SK-MEL-5 (cell line): Measurements from ENCODE around the gene ABCB4. TPM values are rescaled to one million over a fixed set of nuclear protein-coding genes. Genes with fewer than 3 reads are reported as not detected.

Experiments used
- DNase-seq: peaks from one replicate; pipeline ENCODE4 v3.0.0-alpha.2; 2016; ENCODE audit warnings: low read depth, low spot score
- in situ Hi-C: cut with HindIII; loops from 2 replicates; pipeline ENCODE4 v1.10.0; 2016; ENCODE audit warnings: low sequenced_read_pairs, high pct_unique_total_duplicates, low pct_unique_long_range_greater_than_20kb
- total RNA-seq: library from RNA; depleted of rRNA; stranded (reverse); fragments of >200 nt; shearing (Covaris generic); gene quantifications from 2 replicates; pipeline ENCODE4 v1.2.3, GENCODE V29; 2014

ABCB4 gene
- total RNA-seq, 1 experiment from 2014 or later: 10.7 TPM

DNA sequence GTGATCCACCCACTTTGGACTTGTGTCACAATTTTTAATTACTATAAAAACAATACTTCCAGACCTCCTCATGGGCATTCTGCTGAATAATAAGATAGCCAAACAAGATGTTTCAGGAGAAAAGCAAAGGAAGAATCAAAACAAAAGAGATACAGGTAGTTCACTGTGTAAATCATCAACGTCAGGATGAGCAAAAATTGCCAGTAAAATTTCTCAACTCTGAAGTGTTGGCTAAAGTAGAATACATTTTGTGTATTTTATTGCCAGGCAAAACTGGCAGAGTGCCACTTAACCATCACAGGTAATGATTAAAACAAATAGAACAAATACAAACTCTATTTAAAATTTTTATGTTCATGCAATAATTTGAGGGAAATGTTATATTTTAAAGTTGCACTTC is 24.8 kb downstream of the ABCB4 start:
- in situ Hi-C loops: no loop called here
- no peak for DNase-seq

DNA sequence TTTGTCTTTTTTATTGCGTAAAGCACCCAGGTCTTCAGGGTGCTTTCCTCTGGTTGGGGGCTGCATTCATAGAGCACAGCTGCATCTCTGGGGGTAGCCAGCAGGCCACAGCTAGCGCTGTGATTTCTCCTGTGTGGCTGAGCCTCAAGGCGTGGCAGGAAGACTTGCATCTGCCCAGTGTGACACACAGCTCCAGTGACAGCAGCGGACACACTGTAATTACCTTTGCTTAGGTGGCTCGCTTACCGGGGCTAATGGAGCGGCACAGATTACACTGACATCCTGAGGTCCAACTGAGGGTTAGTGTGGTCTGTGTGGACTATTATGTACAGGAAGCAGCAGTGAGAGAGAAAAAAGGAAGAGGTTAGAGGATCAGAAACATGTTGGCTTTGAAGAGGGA is 27.1 kb downstream of the ABCB4 start:
- no peak for DNase-seq
- in situ Hi-C loops: no loop called here

DNA sequence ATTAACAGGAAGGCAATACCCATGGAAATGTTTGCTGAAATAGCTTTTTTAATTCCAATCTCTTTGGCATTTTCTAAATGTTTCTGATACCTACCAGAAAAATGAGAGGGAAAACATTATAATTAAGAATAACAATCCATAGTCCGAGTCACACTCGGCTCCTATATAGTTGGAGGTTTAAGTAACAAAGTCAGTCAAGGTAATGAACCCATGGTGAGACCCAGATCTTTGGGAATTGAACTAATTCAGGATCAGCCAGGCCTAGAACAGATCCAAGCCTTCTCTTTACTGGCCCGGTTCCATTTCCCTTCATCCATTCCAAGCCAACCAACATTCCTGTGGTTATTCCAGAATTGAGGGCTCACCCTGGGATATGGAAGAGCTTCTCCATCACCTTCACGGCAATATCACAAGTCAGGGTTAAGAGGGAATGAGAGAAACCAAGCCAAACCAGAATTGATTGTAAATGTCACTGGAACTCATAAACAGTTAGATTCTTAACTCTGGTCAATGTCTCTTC is 28.3 kb downstream of the ABCB4 start:
- no peak for DNase-seq
- in situ Hi-C loops: no loop called here

DNA sequence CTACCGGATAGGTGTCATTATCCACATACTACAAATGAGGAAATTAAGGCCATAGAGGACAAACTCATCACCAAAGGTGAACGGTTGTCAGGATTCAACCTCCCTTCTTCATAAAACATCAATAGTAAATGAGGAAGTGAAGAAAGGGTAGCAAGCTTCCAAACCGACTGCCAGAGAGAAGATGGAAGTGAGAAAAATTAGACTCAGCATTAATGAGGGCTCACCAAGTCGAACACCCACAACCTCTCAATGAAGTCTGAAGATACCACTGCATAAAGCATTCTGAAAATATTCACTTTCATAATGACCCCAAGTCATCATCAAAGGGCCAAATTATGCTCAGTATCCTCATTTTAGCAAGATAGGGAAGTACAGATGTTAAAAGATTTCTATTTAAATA is 29.6 kb downstream of the ABCB4 start:
- DNase-seq: no peak
- in situ Hi-C loops: no loop called here

DNA sequence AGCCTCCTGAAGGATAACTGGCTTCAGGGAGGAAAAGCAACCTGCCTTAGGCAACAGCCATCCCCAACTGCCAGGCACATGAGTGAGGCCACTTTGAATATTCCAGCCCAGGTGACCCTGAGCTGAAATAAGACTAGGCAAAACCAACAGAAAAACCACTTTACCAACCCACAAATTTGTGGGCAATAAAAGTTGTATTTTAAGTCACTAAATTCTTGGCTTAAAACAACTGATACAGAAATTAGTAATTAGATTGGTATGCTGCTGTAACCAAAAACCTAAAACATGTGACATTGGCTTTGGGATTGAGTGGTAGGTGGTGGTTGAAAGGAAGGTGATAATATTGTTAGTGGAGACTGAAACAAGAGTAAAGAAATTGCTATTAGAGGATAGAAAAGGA is 39.9 kb downstream of the ABCB4 start:
- in situ Hi-C loops: no loop called here
- no peak for DNase-seq

DNA sequence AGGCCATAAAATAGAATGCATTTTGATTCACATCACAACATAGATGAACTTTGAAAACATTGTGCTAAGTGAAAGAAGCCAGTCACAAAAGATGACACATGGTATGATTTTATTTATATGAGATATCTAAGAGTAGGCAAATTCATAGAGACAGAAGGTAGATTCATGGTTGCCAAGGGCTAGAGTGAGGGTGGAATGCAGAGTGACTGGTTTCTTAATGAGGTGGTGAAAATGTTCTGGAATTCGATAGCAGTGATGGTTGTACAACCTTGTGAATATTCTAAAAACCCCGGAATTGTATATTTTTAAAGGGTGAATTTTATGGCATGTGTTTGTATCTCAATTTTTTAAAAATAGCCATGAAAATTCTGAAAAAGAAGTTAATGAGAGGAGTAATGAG is 42.9 kb downstream of the ABCB4 start:
- no peak for DNase-seq
- in situ Hi-C loops: no loop called here

DNA sequence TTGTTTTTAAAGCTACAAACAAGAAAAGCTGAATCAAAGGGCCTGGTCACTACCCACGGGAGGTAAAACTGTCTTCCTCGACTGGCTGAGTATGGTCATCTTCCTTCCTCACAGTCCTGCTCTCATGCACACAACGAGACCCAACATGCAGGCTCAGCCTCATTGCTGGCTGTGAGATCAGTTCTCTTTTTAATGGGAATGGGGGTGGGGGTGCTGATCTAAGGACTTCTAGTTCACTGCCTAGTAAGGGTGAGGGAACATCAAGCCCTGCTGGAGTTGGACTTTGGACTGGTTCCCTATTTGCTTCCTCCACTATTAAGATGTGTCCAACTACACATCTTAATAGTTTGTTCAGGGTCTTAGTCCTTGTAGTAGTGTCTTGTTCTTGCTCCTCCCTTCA is 48.2 kb downstream of the ABCB4 start:
- in situ Hi-C loops: no loop called here

DNA sequence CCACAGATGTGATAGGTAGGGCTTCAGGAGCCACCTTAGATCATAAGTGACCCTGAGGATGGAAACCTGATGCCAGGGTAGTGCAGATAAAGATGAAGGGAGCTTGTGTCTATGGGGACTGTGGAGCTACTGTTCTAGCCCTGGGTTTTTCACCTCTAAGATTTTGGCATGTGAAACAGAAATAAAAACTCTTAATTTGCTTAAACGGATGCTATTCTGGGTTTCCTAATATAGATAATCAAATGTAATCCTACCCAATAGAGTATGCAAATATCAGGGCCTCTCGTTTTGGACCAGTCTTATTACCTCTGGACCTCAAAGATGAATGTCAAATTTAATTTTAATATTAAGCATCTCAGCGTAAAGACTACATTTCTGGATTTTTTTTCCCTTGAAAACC is 49.3 kb downstream of the ABCB4 start:
- no peak for DNase-seq
- in situ Hi-C loops: no loop called here

More for the DNA sequence above, 48.2 kb downstream of the ABCB4 start:
- no peak for DNase-seq

DNA sequence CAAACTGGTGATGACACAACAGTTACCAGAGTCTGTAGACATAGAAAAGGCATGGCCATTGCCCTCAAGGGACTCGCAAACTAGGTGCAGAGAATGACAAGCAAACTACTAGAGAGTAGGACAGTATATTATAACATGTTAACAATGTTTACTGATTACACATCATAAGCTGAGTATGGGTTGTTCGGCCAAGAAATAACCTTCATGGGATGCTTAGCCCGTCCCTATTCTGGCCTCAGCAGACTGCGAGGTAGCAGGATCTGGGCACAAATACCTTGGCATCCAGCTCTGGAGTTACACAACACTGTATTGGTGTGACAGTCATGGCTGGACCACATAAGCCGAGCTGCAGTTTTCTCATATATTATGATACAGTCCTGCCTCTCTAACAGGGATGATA is 51.4 kb downstream of the ABCB4 start:
- in situ Hi-C loops: no loop called here
- DNase-seq: no peak

DNA sequence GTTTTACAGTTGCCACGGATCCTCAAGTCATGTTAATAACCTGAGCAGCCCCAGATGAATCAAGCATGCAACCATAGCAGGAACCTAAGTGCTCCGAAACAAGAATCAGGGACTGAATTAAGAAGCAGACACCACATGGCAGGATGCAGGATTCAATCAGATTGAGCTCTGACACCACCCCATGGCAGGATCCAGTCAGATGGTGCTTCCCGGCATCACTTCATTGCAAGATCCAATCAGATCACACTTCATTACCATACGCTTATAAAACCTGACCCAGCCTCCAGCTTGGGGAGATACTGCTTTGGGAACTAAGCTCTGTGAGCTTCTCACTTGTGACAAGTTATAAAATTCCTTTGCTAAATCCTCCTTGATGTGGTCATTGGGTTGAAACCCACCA is 55.3 kb downstream of the ABCB4 start:
- in situ Hi-C loops: no loop called here
- DNase-seq: no peak

DNA sequence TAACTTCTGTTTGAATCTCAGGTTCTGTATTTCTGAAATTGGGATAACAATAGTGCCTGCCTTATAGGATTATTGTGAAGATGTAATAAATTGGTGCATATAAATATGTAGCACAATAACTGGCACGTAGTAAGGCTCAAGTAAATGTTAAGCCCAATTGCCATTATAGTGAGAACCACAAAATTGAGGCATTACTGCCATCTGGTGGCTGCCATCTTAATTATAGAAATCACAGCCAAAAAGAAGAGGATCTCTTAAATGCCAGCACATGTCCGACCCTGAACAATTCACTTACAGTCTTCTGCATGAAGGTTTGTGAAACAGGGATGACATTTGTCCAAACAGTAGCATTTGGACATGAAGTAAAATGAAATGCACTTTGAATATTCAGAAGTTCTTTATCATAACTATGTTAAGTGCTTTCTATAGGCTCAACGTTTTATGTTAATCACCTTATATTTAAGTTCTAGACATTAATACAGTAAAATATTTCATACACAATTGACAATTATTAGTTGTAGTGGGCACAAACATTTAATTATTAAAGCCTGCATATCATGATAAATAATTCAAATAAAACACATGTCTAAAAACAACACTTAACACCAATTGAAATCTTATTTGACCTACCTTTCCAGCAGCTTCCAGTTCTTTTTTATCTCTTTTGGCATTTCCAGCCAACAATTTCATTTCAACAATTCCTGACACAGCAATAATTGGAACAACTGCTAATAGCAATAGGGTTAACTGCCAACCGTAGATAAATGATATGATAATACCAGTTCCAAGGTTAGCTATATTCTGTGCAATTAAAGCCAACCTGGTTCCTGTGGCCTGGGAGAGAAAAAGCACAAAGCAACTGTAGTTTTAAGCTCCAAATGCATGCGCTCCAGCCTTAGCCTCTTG is 58.5 kb downstream of the ABCB4 start:
- in situ Hi-C loops: no loop called here
- DNase-seq: peak; percentile 89

DNA sequence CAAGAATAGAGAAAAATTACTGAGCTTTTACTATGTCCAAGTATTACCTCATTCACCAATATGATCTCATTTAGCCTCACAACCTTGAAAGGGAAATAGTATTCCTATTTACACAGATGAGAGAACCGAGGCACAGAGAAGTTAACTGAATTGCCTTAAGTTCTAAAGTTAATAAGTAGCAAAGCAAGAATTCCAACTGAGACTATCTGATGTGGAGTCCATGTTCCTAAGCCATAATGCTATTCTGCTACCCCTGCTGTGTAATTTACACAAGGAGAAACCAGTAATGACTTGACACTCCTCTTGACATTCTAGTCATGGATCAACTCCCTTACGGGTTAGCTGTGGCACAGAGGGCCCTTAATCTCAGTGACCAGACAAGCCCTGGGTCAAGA is 60.7 kb downstream of the ABCB4 start:
- in situ Hi-C loops: no loop called here
- DNase-seq: no peak

DNA sequence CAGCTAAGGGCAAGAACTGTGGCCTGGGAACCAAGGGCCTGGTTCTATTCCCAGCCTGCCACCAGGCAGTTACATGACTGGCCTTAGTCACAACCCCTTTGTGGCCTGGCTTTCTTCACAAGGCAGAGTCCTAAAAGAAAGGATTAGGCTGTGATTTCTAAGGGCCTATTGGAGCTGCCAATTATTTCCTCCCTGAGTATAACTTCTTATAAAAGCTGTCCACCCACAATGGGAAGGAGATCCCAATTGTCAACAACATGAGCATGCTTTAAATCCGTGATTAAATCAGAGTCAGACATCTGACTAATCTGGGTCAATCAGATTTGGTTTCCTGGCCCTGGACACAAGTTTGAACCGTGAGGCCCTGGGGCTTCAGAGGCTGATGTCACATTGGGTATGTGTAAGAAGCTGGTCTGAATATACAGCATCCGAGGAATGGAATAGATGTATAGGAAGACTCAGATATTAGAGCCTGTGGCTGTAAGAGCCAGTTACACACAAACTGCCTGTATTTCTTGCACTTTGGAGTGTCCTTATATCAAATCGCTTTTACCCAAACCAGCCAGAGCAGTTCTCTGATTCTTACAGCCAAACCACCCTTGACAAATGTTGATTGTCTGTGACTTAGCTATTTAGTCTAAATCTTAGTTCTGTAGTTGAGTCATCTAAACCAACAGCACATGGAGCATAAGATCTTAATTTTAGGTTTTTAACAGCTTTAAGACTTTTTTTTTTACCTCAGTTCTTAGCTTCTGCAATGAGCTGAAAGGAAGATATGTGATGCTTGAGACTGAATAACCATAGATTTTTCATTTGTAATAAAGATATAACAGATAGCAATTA is 61.3 kb downstream of the ABCB4 start:
- in situ Hi-C loops: no loop called here

DNA sequence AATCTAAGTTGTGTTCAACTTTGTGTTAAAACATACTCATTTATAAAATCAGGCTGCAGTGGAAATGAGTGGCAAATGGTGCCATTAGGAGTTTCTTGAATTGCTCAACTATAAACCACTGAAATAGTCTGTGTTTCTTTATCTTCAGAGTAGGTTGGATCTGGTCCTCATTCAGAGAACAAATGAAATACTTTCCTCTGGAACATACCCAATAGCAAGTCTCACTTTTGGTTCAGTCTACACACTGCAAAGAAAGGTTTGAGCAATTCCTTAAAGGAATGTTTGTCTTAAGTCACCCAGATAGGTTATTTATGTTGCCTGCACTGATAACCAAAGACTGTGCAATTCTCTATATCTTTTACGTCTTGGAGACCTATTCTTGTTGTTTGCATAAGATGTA is 62.5 kb downstream of the ABCB4 start:
- DNase-seq: no peak
- in situ Hi-C loops: no loop called here

More for the DNA sequence above, 61.3 kb downstream of the ABCB4 start:
- DNase-seq: no peak

DNA sequence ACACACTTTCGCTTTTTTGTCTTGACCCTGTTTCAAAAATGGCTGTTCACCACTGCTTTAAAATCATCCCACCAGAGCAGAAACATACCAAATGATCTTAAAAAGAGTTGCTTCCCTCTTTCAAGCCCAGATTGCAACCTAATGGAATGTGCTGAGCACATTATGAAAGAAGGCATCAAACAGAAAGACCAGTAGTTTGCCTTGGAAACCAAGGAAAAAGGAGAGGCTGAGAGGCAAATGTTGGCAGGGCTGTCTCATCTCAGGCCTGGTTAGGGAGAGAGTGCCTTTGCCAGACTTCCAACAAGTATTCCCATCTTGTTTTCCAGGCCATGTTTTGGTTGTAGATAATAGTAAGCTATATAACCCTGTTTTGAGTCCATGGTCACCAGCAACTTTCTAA is 64.3 kb downstream of the ABCB4 start:
- in situ Hi-C loops: no loop called here
- no peak for DNase-seq

DNA sequence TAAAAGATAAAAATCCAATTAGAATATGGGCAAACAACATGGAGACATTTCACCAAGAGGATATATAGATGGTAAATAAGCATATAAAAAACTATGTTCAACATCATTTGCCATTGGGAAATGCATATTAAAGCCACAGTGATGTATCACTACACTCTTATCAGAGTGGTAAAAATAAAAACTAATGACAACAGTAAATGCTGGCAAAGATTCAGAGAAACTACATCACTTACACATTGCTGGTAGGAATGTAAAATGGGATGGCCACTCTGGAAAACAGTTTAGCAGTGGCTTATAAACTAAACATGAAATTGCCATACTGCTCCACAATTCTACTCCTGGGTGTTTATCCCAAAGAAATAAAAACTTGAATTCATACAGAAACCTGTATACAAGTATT is 70.8 kb downstream of the ABCB4 start:
- in situ Hi-C loops: no loop called here
- DNase-seq: no peak

DNA sequence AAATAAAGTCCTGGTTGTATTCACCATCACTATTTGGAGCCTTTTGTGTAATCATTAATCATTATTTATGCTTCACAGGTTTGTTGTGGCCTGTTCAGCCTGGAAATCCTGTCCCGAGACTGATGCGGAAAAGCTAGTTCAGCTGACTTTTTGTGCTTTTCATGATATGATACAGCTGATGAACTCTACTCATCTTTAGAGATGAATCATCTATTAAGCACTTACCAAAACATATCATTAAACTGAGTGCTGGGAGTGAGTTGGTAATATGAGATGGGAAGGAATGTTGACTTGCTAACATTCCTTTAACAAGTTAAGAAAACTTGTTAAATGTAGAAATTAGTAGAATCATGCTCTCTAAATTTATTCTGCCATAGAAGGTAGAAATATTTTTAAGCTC is 77.0 kb downstream of the ABCB4 start:
- DNase-seq: no peak
- in situ Hi-C loops: no loop called here

DNA sequence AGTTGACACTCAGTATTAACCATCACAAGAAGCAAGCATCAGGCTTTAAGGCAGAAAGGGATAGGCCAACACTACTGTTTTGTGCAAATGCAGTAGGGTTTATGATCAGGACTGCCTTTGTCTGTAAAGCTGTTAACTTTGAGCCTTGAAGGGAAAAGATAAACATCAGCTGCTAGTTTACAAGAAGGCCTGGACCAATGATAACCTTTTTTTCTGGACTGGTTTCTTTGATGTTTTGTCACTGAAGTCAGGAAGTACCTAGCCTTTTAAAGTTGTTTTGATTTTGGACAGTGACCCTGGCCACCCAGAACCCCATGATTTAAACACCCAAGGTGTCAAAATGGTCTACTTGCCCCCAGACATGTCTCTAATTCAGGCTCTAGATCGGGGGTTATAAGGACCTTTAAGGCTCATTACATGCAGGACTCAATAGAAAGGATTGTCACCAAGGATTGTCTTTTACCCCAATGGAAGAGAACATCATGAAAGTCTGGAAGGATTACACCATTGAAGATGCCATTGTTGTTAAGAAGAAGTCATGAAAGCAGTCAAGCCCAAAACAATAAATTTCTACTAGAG is 79.9 kb downstream of the ABCB4 start:
- no peak for DNase-seq
- in situ Hi-C loops: no loop called here
